ENCODE measurements around the gene PVALEF. TPM values are rescaled to one million over a fixed set of nuclear protein-coding genes. Genes with fewer than 3 reads are reported as not detected.

Gene PVALEF
- total and polyA plus RNA-seq, 8 donors, result 0.11 to 0.74 (median 0.25) TPM; not detected in 2

GRCh38 chr17:81218991-81219390, 53.7 kb downstream of the PVALEF start:
- Histone ChIP-seq H3K27me3 (no peaks in the 10 kb centered on the region), H3K4me1 (peaks cover 8 to 24% of the 10 kb centered on the region in 2 donors), H3K27ac (no peak overlapping the region), H3K9me3 (no peaks in the 10 kb centered on the region), H3K36me3 (peaks cover 0 to 14% of the 10 kb centered on the region in 2 donors), H3K4me3 (no peak overlapping the region)
- DNase-seq (no peak), ATAC-seq (no peak)
- intact Hi-C loops (cut with DNase I), result no loop called here
- TF ChIP-seq, protein P1, sequence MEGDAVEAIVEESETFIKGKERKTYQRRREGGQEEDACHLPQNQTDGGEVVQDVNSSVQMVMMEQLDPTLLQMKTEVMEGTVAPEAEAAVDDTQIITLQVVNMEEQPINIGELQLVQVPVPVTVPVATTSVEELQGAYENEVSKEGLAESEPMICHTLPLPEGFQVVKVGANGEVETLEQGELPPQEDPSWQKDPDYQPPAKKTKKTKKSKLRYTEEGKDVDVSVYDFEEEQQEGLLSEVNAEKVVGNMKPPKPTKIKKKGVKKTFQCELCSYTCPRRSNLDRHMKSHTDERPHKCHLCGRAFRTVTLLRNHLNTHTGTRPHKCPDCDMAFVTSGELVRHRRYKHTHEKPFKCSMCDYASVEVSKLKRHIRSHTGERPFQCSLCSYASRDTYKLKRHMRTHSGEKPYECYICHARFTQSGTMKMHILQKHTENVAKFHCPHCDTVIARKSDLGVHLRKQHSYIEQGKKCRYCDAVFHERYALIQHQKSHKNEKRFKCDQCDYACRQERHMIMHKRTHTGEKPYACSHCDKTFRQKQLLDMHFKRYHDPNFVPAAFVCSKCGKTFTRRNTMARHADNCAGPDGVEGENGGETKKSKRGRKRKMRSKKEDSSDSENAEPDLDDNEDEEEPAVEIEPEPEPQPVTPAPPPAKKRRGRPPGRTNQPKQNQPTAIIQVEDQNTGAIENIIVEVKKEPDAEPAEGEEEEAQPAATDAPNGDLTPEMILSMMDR (IDR thresholded peaks at IDR 0.05), result no peak

- ATAC-seq (no peak), DNase-seq (no peak)
- H3K4me1 ChIP-seq, result peaks cover 8 to 25% of the 10 kb centered on the region in 2 donors
- H3K4me3 ChIP-seq, result no peak overlapping the region
- TF ChIP-seq, protein P1 (IDR thresholded peaks at IDR 0.05), result no peak
- H3K27ac ChIP-seq, result no peak overlapping the region
- peaks cover 0 to 14% of the 10 kb centered on the region in 2 donors for H3K36me3 ChIP-seq
- no peaks in the 10 kb centered on the region for H3K9me3 ChIP-seq
- intact Hi-C loops (cut with DNase I), result no loop called here
- H3K27me3 ChIP-seq, result no peaks in the 10 kb centered on the region
These were observed 54.3 kb downstream of the PVALEF start for GRCh38 chr17:81219476-81220180.

DNA sequence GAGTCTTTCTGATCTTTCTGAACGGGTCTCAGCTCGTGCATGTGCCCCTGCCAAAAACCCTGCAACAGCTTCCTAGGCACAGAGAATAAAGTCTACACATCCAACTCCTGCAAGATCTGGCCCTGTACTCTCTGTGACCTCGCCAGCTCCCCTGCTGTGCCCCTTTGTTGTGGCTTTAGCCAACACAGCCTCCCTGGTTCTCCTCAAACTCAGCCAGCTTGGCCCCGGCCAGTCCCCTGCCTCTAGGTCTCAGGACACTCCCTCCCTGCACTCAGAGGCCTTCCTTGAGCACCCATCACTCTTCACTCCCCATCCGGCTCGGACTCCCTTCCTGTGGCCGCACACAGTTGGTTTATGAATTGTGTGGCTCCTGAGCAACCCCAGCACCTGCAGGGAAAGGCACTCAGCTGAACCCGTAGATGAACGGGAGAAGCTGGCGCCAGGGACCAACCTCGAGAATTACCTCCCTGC, 56.1 kb downstream of the PVALEF start:
- H3K27ac ChIP-seq, result no peak overlapping the region
- intact Hi-C loops (cut with DNase I), result no loop called here
- peaks cover 0 to 14% of the 10 kb centered on the region in 2 donors for H3K36me3 ChIP-seq
- ATAC-seq (no peak), DNase-seq (no peak)
- TF ChIP-seq, protein P1 (IDR thresholded peaks at IDR 0.05), result no peak
- no peaks in the 10 kb centered on the region for H3K27me3 ChIP-seq
- H3K4me3 ChIP-seq, result no peak overlapping the region
- H3K4me1 ChIP-seq, result peaks cover 8 to 25% of the 10 kb centered on the region in 2 donors
- no peaks in the 10 kb centered on the region for H3K9me3 ChIP-seq

- ATAC-seq (no peak), DNase-seq (peak in 1 of 4 donors; percentile 68)
- Histone ChIP-seq H3K4me1 (peaks cover 8 to 25% of the 10 kb centered on the region in 2 donors), H3K36me3 (peaks cover 0 to 14% of the 10 kb centered on the region in 2 donors), H3K4me3 (peak overlapping the region; percentile 75 to 80), H3K27me3 (no peaks in the 10 kb centered on the region), H3K27ac (no peak overlapping the region), H3K9me3 (peaks cover 0 to under 1% of the 10 kb centered on the region in 2 donors)
- intact Hi-C loops (cut with DNase I), result no loop called here
- TF ChIP-seq, protein P1 (IDR thresholded peaks at IDR 0.05), result no peak
These were observed 56.7 kb downstream of the PVALEF start for GRCh38 chr17:81221842-81222619.

DNA sequence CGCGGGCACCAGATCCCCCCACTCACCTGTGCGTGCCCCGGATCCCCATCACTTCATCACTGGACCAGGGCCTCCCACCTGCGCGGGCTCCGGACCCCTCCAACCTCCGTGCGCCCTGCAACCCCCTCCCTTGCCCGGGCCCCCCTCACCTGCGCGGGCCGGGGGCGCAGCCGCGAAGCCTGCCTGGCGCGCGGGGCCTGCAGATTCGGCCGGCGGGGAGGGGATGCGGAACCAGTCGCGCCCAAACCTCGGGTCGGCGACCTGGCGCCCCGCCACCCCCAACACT, 57.3 kb downstream of the PVALEF start:
- Histone ChIP-seq H3K9me3 (peaks cover 0 to 2% of the 10 kb centered on the region in 2 donors), H3K36me3 (peaks cover 0 to 14% of the 10 kb centered on the region in 2 donors), H3K27ac (no peak overlapping the region), H3K27me3 (no peaks in the 10 kb centered on the region), H3K4me1 (peaks cover 8 to 25% of the 10 kb centered on the region in 2 donors), H3K4me3 (peak overlapping the region; percentile 75 to 80)
- DNase-seq, result no peak
- intact Hi-C loops (cut with DNase I), result no loop called here
- TF ChIP-seq, protein P1 (IDR thresholded peaks at IDR 0.05), result no peak
- ATAC-seq, result no peak

All from left lung (tissue), 10 donors.